Endothelial cell of umbilical vein (primary cell): ENCODE data around the gene MBTD1. TPM values are rescaled to one million over a fixed set of nuclear protein-coding genes. Genes with fewer than 3 reads are reported as not detected.

Experiments
- BruUV-seq: library from RNA; stranded (reverse); fragments of 400-500 nt; replicated peaks from 2 replicates; lab custom pipeline; 2021; lab: Mats Ljungman, UMichigan
- CTCF ChIA-PET: fragments of 300-600, 350-600 bp; sonication (Branson Sonifier 250); formaldehyde crosslinking; loops from one replicate; lab custom pipeline; 2021; ENCODE audit warnings: antibody characterized with exemption, inconsistent platforms; lab: Charles Lee
- POLR2A ChIA-PET: fragments of 300-600, 350-600 bp; sonication (Branson Sonifier 250); formaldehyde crosslinking; loops from one replicate; lab custom pipeline; 2021; ENCODE audit warnings: antibody characterized with exemption, inconsistent platforms; lab: Charles Lee
- DNase-seq: peaks from one replicate; pipeline ENCODE4 v3.0.0-alpha.2; 2011; ENCODE audit warnings: low read depth, low spot score
- FAIRE-seq: peaks from 2 replicates; lab custom pipeline; 2011; peaks lifted over from hg19 to GRCh38; lab: Jason Lieb, UNC
- H2AFZ ChIP-seq: 2 replicates; pipeline ENCODE4 v1.6.0; 2012; ENCODE audit warnings: low read depth, low read length, control low read depth, inconsistent platforms
- H3K27ac ChIP-seq: 2 replicates; pipeline ENCODE4 v1.5.1; 2011; ENCODE audit warnings: low read depth, mild to moderate bottlenecking, control low read depth, low read length, moderate library complexity; ENCODE audit not compliant: insufficient read depth
- H3K27me3 ChIP-seq, 2 experiments: 2 replicates each; pipeline versions ENCODE4 v1.6.0 to v1.6.1; 2011; ENCODE audit warnings: low read length in 2 of 2, mixed read lengths in 1 of 2; ENCODE audit not compliant: control insufficient read depth in 2 of 2, insufficient read depth in 2 of 2
- H3K36me3 ChIP-seq, 2 experiments: 2 replicates in 1 of 2; 3 replicates in 1 of 2; pipeline ENCODE4 v1.5.1; 2011; ENCODE audit warnings: low read length in 2 of 2, mild to moderate bottlenecking in 1 of 2, moderate library complexity in 1 of 2; ENCODE audit not compliant: control insufficient read depth in 2 of 2, insufficient read depth in 2 of 2; ENCODE audit errors: extremely low read depth in 1 of 2
- H3K4me1 ChIP-seq: 3 replicates; pipeline ENCODE4 v1.5.1; 2011; ENCODE audit warnings: mild to moderate bottlenecking, low read length; ENCODE audit not compliant: control insufficient read depth, insufficient read depth; ENCODE audit errors: extremely low read depth
- H3K4me2 ChIP-seq: 2 replicates; pipeline ENCODE4 v1.6.1; 2011; ENCODE audit warnings: low read length, control low read depth, mixed read lengths; ENCODE audit not compliant: insufficient read depth
- H3K4me3 ChIP-seq, 3 experiments: fragments of 200-600 bp in 1 of 3; sonication (generic), shearing (Covaris generic) in 1 of 3; replicated peaks in 1 of 3; 2 replicates each; pipeline ENCODE4 v1.5.1; 2011 to 2016; ENCODE audit warnings: control low read depth in 3 of 3, low read length in 3 of 3, mild to moderate bottlenecking in 2 of 3, inconsistent platforms in 1 of 3, low read depth in 1 of 3, moderate library complexity in 1 of 3; ENCODE audit not compliant: insufficient read depth in 1 of 3
- H3K79me2 ChIP-seq: 2 replicates; pipeline ENCODE4 v1.6.0; 2012; ENCODE audit warnings: low read length, inconsistent platforms; ENCODE audit not compliant: control insufficient read depth, insufficient read depth
- H3K9ac ChIP-seq: replicated peaks from 2 replicates; pipeline ENCODE3; 2011; ENCODE audit warnings: low read length, control low read depth; ENCODE audit not compliant: insufficient read depth; ENCODE audit errors: extremely low read depth
- H3K9me1 ChIP-seq: replicated peaks from 3 replicates; pipeline ENCODE4 v1.6.0; 2011; ENCODE audit warnings: mild to moderate bottlenecking, low read length; ENCODE audit not compliant: control insufficient read depth, insufficient read depth; ENCODE audit errors: extremely low read depth
- H3K9me3 ChIP-seq: replicated peaks from 2 replicates; pipeline ENCODE4 v1.5.1; 2012; ENCODE audit warnings: low read length, inconsistent platforms; ENCODE audit not compliant: control insufficient read depth, insufficient read depth
- H4K20me1 ChIP-seq: replicated peaks from 2 replicates; pipeline ENCODE3; 2011; ENCODE audit warnings: mild to moderate bottlenecking, low read length; ENCODE audit not compliant: control insufficient read depth, insufficient read depth; ENCODE audit errors: extremely low read depth
- CTCF ChIP-seq, 2 donors: IDR thresholded peaks; 1 replicate in 1 of 2; 2 replicates in 1 of 2; pipeline ENCODE4 v1.5.1; 2011; ENCODE audit warnings: low read length in 2 of 2, mild to moderate bottlenecking in 2 of 2, moderate library complexity in 2 of 2, control low read depth in 1 of 2, inconsistent platforms in 1 of 2, low read depth in 1 of 2; ENCODE audit not compliant: insufficient read depth in 1 of 2; ENCODE audit errors: extremely low read depth in 1 of 2
- EZH2 ChIP-seq: IDR thresholded peaks from 2 replicates; pipeline ENCODE4 v1.6.1; 2012; ENCODE audit warnings: borderline replicate concordance, low read depth, mild to moderate bottlenecking, moderate library complexity, low read length, inconsistent platforms; ENCODE audit not compliant: severe bottlenecking
- FOS ChIP-seq: IDR thresholded peaks from 2 replicates; pipeline ENCODE4 v1.6.1; 2011; ENCODE audit warnings: mild to moderate bottlenecking, low read length, moderate library complexity, borderline replicate concordance; ENCODE audit not compliant: insufficient read depth
- GATA2 ChIP-seq: IDR thresholded peaks from 2 replicates; pipeline ENCODE4 v1.7.0; 2011; ENCODE audit warnings: low read depth, mild to moderate bottlenecking, moderate library complexity, mixed read lengths, low read length; ENCODE audit not compliant: insufficient read length, insufficient read depth
- JUN ChIP-seq: IDR thresholded peaks from 2 replicates; pipeline ENCODE4 v1.6.1; 2011; ENCODE audit warnings: borderline replicate concordance, low read depth; ENCODE audit not compliant: insufficient read length, insufficient read depth
- MAX ChIP-seq: IDR thresholded peaks from 2 replicates; pipeline ENCODE4 v1.6.1; 2011; ENCODE audit not compliant: insufficient read depth, insufficient read length
- MYC ChIP-seq: IDR thresholded peaks from one replicate; pipeline ENCODE4 v1.6.1; 2011; ENCODE audit warnings: mild to moderate bottlenecking, low read depth, low read length
- POLR2A ChIP-seq: IDR thresholded peaks from 2 replicates; pipeline ENCODE4 v1.6.1; 2012; ENCODE audit warnings: low read depth, mild to moderate bottlenecking, control low read depth, low read length
- POLR2AphosphoS5 ChIP-seq: IDR thresholded peaks from 2 replicates; pipeline ENCODE4 v1.6.1; 2012; ENCODE audit warnings: low read depth, mild to moderate bottlenecking, control low read depth, low read length, moderate library complexity; ENCODE audit not compliant: insufficient read depth
- dilution Hi-C: fragments of 300-500 bp; cut with MboI; formaldehyde crosslinking; loops from one replicate; pipeline ENCODE4 v1.15.0; 2019; ENCODE audit warnings: low sequenced_read_pairs; ENCODE audit not compliant: extremely low pct_ligation_motif_present
- intact Hi-C: fragments of 100-400 bp; cut with micrococcal nuclease; formaldehyde crosslinking; loops from one replicate; pipeline ENCODE4 v1.10.0; 2022
- polyA plus RNA-seq, 4 experiments: library from polyadenylated mRNA; depleted of rRNA in 3 of 4; stranded (reverse) in 3 of 4; unstranded in 1 of 4; fragments of >200 nt; gene quantifications; 2 replicates each; pipeline versions ENCODE4 v1.2.1 to v1.2.3, GENCODE V29; 2011 to 2012; ENCODE audit warnings: missing spikeins in 1 of 4
- total RNA-seq: library from RNA; stranded (reverse); gene quantifications from 2 replicates; pipeline ENCODE4 v1.2.3, GENCODE V29; 2021

The MBTD1 gene
- total and polyA plus RNA-seq, 2 donors (not counting 3 experiments of a cell fraction or from before 2014, with no cell fraction given) = 4.8 to 14.0 TPM

GRCh38 chr17:51217946-51218345, 41.9 kb downstream of the MBTD1 start:
- H3K9ac ChIP-seq = no peak overlapping the region
- no peaks in the 10 kb centered on the region for H3K9me1 ChIP-seq
- TF ChIP-seq CTCF (IDR thresholded peaks at IDR 0.05; ENCODE audit: extremely low read depth in 1 of 2, insufficient read depth in 1 of 2, low read depth in 1 of 2, low read length in 2 of 2) (no peak), POLR2A (no peak), JUN (no peak), POLR2AphosphoS5 (no peak), FOS (no peak), GATA2 (no peak), MAX (no peak), EZH2 (no peak), MYC (no peak)
- no TSS peak for BruUV-seq
- H3K27ac ChIP-seq = no peak overlapping the region
- H2AFZ ChIP-seq = no peak overlapping the region
- H4K20me1 ChIP-seq = no peaks in the 10 kb centered on the region
- dilution Hi-C loops (no loop called here), intact Hi-C loops (no loop called here)
- peaks cover 0 to 13% of the 10 kb centered on the region in 2 experiments for H3K36me3 ChIP-seq
- DNase-seq (no peak), FAIRE-seq (no peak)
- CTCF ChIA-PET = interaction anchor here (0.8 kb wide), 1 partner anchor 10 kb away, joined by 3 read pairs; no protein-coding TSS in a partner anchor
- no peaks in the 10 kb centered on the region for H3K79me2 ChIP-seq
- no peaks in the 10 kb centered on the region for H3K9me3 ChIP-seq
- H3K4me2 ChIP-seq = no peak overlapping the region
- H3K4me3 ChIP-seq = no peak overlapping the region
- H3K4me1 ChIP-seq = peaks cover 17% of the 10 kb centered on the region
- POLR2A ChIA-PET = no interaction called here
- no peaks in the 10 kb centered on the region for H3K27me3 ChIP-seq
